Activated naive CD8-positive, alpha-beta T cell treated with anti-CD3 and anti-CD28 coated beads for 36 hours (primary cell): ENCODE results near the gene ADRA2C. TPM values are rescaled to one million over a fixed set of nuclear protein-coding genes. Genes with fewer than 3 reads are reported as not detected.
A peak's percentile ranks its signal among the peaks of the same experiment; 100 is the strongest.

Source experiments
- DNase-seq: peaks from one replicate; pipeline ENCODE4 v3.0.0; 2021
- H3K27ac Mint-ChIP-seq: one replicate; pipeline ENCODE4 v1.8.0; 2022; ENCODE audit warnings: mild to moderate bottlenecking, moderate library complexity, mixed read lengths
- H3K27me3 Mint-ChIP-seq: one replicate; pipeline ENCODE4 v1.8.0; 2022; ENCODE audit warnings: mild to moderate bottlenecking, mixed read lengths
- H3K36me3 Mint-ChIP-seq: one replicate; pipeline ENCODE4 v1.8.0; 2021; ENCODE audit warnings: mild to moderate bottlenecking, mixed read lengths
- H3K4me1 Mint-ChIP-seq: one replicate; pipeline ENCODE4 v1.8.0; 2021; ENCODE audit warnings: mixed read lengths
- H3K4me3 Mint-ChIP-seq: one replicate; pipeline ENCODE4 v1.8.0; 2022; ENCODE audit warnings: mild to moderate bottlenecking, moderate library complexity, mixed read lengths
- H3K9me3 Mint-ChIP-seq: one replicate; pipeline ENCODE4 v1.8.0; 2022; ENCODE audit warnings: mixed read lengths
- total RNA-seq, 2 experiments: library from RNA; stranded (reverse); gene quantifications; one replicate each; pipeline ENCODE4 v1.2.3, GENCODE V29; 2021

Gene ADRA2C
- not detected for total RNA-seq

DNA sequence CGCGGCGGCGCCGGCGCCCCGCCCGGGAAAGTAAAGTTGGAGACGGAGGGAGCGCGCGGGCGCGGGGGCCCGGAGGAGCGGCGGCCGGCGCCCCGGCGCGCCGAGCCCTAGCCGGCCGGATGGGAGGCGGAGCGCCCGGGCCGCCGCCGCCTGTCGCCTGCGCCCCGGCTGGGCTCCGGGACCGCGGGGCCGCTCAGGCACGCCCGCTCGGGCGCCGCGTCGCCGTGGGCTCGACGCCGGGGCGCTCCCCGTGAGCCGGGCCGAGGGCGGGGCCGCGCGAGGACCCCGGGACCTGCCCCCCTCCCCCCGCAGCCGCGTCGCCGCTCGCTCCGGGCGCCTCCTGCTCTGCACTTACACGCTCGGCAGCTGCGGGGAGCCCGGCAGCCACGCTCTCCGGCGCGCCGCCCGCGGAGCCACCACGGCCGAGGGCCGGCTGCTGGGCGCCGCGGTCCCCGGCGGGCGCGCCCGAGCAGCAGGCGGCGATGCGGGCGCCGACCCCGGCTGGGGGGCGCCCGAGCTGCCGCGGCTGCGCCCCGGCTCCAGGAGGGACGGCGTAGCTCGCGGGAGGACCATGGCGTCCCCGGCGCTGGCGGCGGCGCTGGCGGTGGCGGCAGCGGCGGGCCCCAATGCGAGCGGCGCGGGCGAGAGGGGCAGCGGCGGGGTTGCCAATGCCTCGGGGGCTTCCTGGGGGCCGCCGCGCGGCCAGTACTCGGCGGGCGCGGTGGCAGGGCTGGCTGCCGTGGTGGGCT lies at the start of gene ADRA2C:
Gene ADRA2C, plus strand, starts transcription at position 350 of the 749 bp plus-strand sequence. Its CDS starts 222 bp downstream, at position 572.
- H3K27ac Mint-ChIP-seq: no peak within 1 kb of the TSS
- peaks cover 2% of the 10 kb centered on the region for H3K4me1 Mint-ChIP-seq
- DNase-seq: peak; percentile 24
- peaks cover 44% of the 10 kb centered on the region for H3K27me3 Mint-ChIP-seq
- peak within 1 kb of the TSS; percentile 48 for H3K4me3 Mint-ChIP-seq
- no peaks in the 10 kb centered on the region for H3K36me3 Mint-ChIP-seq
- H3K9me3 Mint-ChIP-seq: no peaks in the 10 kb centered on the region

DNA sequence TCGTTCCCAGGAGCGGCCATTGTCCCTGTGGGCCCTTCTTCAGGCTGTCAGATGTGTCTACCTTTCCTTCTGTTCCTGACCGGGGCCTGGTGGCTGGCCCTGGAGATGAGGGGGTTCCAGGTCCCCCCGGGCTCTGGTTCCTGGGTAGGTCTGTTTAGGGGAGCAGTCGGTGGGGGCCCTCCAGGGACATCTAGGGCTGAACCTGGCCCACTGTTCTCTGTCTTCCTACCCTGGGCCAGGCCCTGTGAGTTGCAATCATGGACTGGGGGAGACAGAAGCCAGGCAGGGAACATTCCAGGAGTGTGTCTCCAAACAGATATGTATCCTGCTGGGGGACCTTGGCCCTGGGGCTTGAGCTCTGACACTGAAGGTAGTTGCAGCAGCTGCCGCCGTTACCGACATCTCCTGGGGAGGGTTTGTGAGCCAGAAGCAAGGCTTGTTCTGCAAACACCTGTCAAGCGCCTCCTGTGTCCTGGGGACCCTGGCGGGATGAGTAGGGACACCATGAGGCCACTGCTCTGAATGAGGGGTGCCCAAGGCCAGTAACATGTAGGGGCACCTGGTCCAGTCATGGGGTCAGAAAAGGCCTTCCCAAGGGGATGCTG lies 49.5 kb upstream of the ADRA2C start:
- H3K9me3 Mint-ChIP-seq: peaks cover 3% of the 10 kb centered on the region
- peaks cover 21% of the 10 kb centered on the region for H3K27me3 Mint-ChIP-seq
- H3K27ac Mint-ChIP-seq: no peak overlapping the region
- no peaks in the 10 kb centered on the region for H3K36me3 Mint-ChIP-seq
- no peak overlapping the region for H3K4me3 Mint-ChIP-seq
- no peak for DNase-seq
- no peaks in the 10 kb centered on the region for H3K4me1 Mint-ChIP-seq

GRCh38 chr4:3717241-3717640 lies 48.9 kb upstream of the ADRA2C start:
- DNase-seq: no peak
- H3K27ac Mint-ChIP-seq: no peak overlapping the region
- no peaks in the 10 kb centered on the region for H3K36me3 Mint-ChIP-seq
- peaks cover 24% of the 10 kb centered on the region for H3K27me3 Mint-ChIP-seq
- H3K4me1 Mint-ChIP-seq: no peaks in the 10 kb centered on the region
- peaks cover 3% of the 10 kb centered on the region for H3K9me3 Mint-ChIP-seq
- no peak overlapping the region for H3K4me3 Mint-ChIP-seq

DNA sequence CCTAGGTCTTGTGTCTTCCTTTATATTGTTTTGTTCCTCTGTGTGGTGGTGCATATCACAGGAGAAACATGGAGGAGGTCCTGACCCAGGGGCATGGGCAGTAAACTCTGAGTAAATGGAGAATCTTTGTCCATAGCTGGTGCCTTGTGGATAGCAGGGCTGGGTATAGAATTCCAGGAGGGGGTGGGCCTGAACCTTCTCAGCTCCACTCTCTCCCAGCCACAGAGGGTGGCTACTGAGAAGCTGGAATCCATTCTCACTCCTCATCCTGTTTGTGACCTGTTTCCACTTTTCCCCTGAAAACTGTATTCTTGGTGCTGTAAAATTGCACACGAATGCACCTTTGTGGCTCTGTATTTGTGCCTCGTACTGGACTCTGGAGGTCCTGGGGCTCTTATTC lies 47.7 kb upstream of the ADRA2C start:
- H3K4me3 Mint-ChIP-seq: no peak overlapping the region
- no peaks in the 10 kb centered on the region for H3K36me3 Mint-ChIP-seq
- DNase-seq: no peak
- peaks cover 29% of the 10 kb centered on the region for H3K27me3 Mint-ChIP-seq
- H3K27ac Mint-ChIP-seq: no peak overlapping the region
- no peaks in the 10 kb centered on the region for H3K4me1 Mint-ChIP-seq
- H3K9me3 Mint-ChIP-seq: peaks cover 3% of the 10 kb centered on the region

DNA sequence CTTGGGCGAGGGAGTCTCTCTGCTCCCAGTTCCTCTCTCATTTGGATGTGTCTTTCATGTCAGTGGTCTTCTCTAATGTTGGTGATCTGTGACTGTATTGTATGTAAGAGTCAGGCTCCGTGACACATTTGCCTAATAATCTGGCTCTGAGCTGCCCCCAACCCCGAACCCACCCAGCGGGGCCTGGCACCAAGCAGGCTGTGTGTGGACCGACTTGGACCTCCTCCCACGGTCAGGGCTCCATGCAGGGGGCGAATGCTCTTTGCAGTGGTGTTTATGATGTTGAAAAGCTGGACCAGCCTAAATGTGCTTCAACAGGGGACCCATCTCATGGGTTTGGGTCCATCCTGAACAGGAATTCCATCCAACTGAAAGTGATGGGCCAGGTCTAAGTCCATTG lies 47.0 kb upstream of the ADRA2C start:
- H3K36me3 Mint-ChIP-seq: no peaks in the 10 kb centered on the region
- no peak for DNase-seq
- H3K4me3 Mint-ChIP-seq: no peak overlapping the region
- no peak overlapping the region for H3K27ac Mint-ChIP-seq
- no peaks in the 10 kb centered on the region for H3K4me1 Mint-ChIP-seq
- H3K9me3 Mint-ChIP-seq: peaks cover 3% of the 10 kb centered on the region
- peaks cover 32% of the 10 kb centered on the region for H3K27me3 Mint-ChIP-seq

DNA sequence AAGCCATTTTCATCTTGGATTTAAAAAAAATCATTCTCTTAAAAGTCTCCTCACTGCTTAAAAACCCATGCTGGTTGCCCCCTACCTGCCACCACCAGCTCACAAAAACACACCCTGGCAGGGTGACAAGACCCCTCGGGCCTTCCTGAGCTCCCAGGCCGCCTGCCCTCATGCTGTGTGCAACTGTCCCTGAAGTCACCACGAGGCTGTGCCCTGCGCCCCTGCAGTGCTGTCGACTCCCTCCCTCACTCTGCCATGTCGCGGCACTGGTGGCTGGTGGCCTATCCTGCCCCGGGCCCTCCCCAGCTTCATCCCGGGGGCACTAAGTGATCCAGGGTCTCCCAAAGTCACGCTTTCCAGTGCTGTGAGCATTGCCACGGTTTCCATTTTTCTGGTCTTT lies 46.3 kb upstream of the ADRA2C start:
- Mint-ChIP-seq H3K4me3 (no peak overlapping the region), H3K4me1 (no peaks in the 10 kb centered on the region), H3K27me3 (peaks cover 39% of the 10 kb centered on the region), H3K27ac (no peak overlapping the region), H3K36me3 (no peaks in the 10 kb centered on the region), H3K9me3 (peaks cover 3% of the 10 kb centered on the region)
- DNase-seq: no peak

GRCh38 chr4:3720466-3720865 lies 45.7 kb upstream of the ADRA2C start:
- no peak for DNase-seq
- Mint-ChIP-seq H3K36me3 (no peaks in the 10 kb centered on the region), H3K9me3 (peaks cover 3% of the 10 kb centered on the region), H3K27me3 (peaks cover 40% of the 10 kb centered on the region), H3K4me1 (no peaks in the 10 kb centered on the region), H3K4me3 (no peak overlapping the region), H3K27ac (no peak overlapping the region)

- DNase-seq: no peak
- H3K4me1 Mint-ChIP-seq: no peaks in the 10 kb centered on the region
- H3K9me3 Mint-ChIP-seq: peaks cover 3% of the 10 kb centered on the region
- H3K27me3 Mint-ChIP-seq: peaks cover 40% of the 10 kb centered on the region
- no peaks in the 10 kb centered on the region for H3K36me3 Mint-ChIP-seq
- H3K4me3 Mint-ChIP-seq: no peak overlapping the region
- no peak overlapping the region for H3K27ac Mint-ChIP-seq
These were observed 45.0 kb upstream of the ADRA2C start for GRCh38 chr4:3721186-3721585.

- no peaks in the 10 kb centered on the region for H3K4me1 Mint-ChIP-seq
- peaks cover 40% of the 10 kb centered on the region for H3K27me3 Mint-ChIP-seq
- H3K27ac Mint-ChIP-seq: no peak overlapping the region
- H3K36me3 Mint-ChIP-seq: no peaks in the 10 kb centered on the region
- no peak for DNase-seq
- H3K9me3 Mint-ChIP-seq: peaks cover 3% of the 10 kb centered on the region
- H3K4me3 Mint-ChIP-seq: no peak overlapping the region
These were observed 44.6 kb upstream of the ADRA2C start for GRCh38 chr4:3721627-3722026.

DNA sequence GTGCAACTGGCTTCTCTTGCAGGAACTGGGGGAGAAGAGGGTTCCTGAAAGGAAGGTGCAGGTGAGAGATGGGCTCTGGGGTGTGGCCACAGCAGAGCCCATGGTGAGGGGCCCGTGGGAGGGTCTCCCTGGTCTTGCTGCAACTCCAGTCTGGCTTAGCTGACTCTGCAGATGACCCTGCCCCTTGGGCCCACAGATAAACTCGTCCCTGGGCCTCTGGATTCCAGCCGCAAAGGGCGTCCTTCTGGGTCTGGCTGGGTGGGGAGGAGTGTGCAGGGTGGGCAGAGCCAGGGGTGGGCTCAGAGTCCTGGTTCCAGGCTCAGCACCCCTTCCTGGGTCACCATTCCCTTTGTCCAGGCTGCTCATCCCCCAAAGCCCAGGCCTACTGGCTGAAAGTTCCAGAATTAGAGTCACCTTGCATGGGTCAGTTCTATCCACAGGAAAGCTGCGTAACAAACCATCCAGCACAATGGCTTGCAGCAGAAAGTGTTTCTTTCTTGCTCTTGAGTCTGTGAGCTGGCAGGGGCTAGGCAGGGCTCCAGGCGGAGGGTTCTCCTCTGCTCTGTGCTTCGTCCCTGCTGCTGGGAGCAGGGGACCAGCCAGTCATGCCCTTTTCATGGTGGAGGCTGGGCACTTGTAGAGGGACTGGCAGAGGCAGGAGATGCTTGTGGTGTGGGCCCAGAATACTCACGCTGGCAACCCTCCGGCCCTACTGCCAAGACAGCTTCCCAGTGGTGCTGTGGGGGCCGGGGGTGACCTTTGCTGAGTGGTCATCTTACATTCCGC lies 43.5 kb upstream of the ADRA2C start:
- no peaks in the 10 kb centered on the region for H3K4me1 Mint-ChIP-seq
- peaks cover 40% of the 10 kb centered on the region for H3K27me3 Mint-ChIP-seq
- H3K9me3 Mint-ChIP-seq: peaks cover 3% of the 10 kb centered on the region
- no peak overlapping the region for H3K4me3 Mint-ChIP-seq
- no peak for DNase-seq
- no peak overlapping the region for H3K27ac Mint-ChIP-seq
- no peaks in the 10 kb centered on the region for H3K36me3 Mint-ChIP-seq

DNA sequence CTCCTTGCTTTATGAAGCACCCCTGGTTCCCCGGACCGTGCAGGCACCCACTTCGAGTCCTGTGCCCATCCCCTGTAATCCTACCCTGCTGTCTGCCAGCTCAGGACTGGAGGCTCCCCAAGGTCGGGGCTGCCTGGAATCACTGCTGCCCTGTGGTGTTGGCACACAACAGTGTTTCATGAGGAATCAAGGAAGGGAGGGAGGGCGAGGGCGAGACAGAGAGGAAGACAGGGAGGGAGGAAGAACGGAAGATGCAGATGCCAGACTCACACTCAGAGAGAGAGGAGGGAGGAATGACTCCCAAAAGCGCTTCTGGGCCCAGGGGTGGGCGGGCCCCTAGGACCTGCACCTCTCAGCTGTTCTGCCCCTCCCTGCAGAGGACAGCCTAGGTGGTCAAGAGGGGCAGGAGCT lies 42.9 kb upstream of the ADRA2C start:
- no peaks in the 10 kb centered on the region for H3K36me3 Mint-ChIP-seq
- peaks cover 34% of the 10 kb centered on the region for H3K27me3 Mint-ChIP-seq
- H3K4me3 Mint-ChIP-seq: no peak overlapping the region
- no peak overlapping the region for H3K27ac Mint-ChIP-seq
- no peak for DNase-seq
- no peaks in the 10 kb centered on the region for H3K4me1 Mint-ChIP-seq
- peaks cover 3% of the 10 kb centered on the region for H3K9me3 Mint-ChIP-seq

- Mint-ChIP-seq H3K27ac (no peak overlapping the region), H3K36me3 (no peaks in the 10 kb centered on the region), H3K4me3 (no peak overlapping the region), H3K4me1 (no peaks in the 10 kb centered on the region), H3K9me3 (no peaks in the 10 kb centered on the region), H3K27me3 (peaks cover 30% of the 10 kb centered on the region)
- DNase-seq: no peak
These were observed 41.6 kb upstream of the ADRA2C start for GRCh38 chr4:3724319-3725231.

- Mint-ChIP-seq H3K36me3 (no peaks in the 10 kb centered on the region), H3K9me3 (no peaks in the 10 kb centered on the region), H3K27ac (no peak overlapping the region), H3K27me3 (peaks cover 25% of the 10 kb centered on the region), H3K4me1 (no peaks in the 10 kb centered on the region), H3K4me3 (no peak overlapping the region)
- no peak for DNase-seq
These were observed 40.0 kb upstream of the ADRA2C start for GRCh38 chr4:3725936-3726870.
